COR-L47 (cell line): ENCODE data around the gene TLCD4.
"Not testable (repeated sequence)": the region's sequence is repeated elsewhere in the genome, so short reads cannot be mapped to it uniquely, and the experiment has no call there.

Experiments used
- DNase-seq: peaks from one replicate; lab custom pipeline; 2025; lab: John Stamatoyannopoulos, UW

Gene TLCD4

DNA sequence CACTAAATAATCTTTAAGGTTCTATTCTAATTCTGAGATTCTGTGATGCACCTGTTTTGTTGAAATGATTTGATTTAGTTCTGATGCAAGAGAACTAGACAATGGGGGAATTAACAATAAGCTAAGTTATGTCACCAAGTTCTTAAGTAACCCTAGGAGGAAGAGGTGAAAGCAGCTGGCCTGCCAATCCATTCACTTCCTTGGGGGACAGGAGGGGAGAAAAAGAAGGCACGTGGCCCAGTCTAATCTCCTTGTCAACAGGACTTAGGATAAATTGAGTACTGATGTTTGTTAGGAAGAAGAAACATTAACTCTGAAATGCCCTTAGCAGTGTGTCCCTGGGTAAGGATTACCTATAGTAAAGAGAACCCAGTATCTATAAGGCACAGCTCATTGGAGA lies 36.9 kb downstream of the TLCD4 start:
- DNase-seq, result no peak

DNA sequence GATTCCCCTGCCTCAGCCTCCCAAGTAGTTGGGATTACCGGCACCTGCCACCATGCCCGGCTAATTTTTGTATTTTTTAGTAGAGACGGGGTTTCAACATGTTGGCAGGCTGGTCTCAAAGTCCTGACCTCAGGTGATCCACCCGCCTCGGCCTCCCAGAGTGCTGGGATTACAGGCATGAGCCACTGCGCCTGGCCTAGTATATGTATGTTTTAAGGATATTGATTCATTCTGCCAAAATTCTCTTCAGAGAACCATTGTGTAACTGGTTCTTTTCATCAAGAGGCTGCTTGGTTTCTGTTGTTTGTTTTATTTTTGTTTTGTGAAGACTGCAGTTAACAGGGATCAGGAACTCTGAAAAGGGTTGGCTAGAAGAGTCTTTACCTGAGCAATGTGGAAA lies 48.4 kb downstream of the TLCD4 start:
- not testable (repeated sequence) for DNase-seq
